Omental fat pad (tissue), 4 donors: ENCODE data around the gene POLR3B. TPM values are rescaled to one million over a fixed set of nuclear protein-coding genes. Genes with fewer than 3 reads are reported as not detected.

Source experiments
- ATAC-seq: fragments of 150-250 bp; one replicate; pipeline ENCODE4 v1.9.1; 2016; ENCODE audit warnings: mild to moderate bottlenecking, moderate library complexity; ENCODE audit not compliant: low FRiP score
- DNase-seq: peaks from one replicate; pipeline ENCODE4 v3.0.0-alpha.2; 2019; ENCODE audit warnings: low spot score
- total RNA-seq, 4 donors: library from RNA; depleted of rRNA; stranded (reverse); fragments of >200 nt; gene quantifications; one replicate each; pipeline ENCODE4 v1.1.0, GENCODE V29; 2016
- TF ChIP-seq, protein P1 (sequence below), 3 donors: fragments of 450-650 bp; IDR thresholded peaks; one replicate each; pipeline ENCODE4 v1.5.1; 2016 to 2017; ENCODE audit warnings: antibody characterized with exemption in 3 of 3, mild to moderate bottlenecking in 3 of 3, moderate library complexity in 2 of 3

The POLR3B gene
- total RNA-seq, 4 donors from 2014 or later, result 7.1 to 10.9 (median 8.4) TPM

DNA sequence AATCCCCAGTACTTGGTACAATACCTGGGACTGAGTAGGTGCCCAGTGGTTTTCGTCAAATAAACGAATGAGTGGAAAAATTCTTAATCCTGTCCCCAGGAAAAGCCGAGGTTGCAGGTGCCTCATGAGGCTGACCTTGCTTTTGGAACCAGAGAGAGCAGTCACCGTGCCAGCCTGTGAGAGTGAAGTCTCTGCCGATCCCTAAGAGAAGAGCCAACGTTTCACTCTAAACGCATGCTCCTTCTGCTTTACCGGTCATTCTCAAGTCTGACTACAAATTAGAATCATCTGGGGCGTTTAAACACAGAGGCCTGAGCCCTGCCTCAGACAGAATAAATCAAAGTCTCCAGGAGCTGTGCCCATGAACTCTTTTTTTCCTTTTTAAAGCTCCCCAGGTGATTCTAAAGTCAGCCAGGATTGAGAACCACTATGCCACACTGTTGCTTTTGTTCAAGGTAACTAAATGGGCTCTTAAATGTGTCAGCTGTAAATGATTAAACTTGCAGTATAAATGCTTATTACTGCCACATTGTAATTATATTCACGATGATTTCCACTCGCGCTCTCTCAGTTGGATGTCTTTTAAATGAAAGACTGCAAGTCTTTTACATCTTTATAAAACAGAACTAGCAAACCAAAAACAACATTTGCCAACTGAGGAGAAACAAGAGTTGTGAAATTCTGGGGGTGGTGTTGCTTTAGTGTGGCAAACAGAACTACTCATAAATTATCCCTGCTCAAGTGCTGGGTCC, 28.1 kb upstream of the POLR3B start:
- DNase-seq (no peak), ATAC-seq (peak; percentile 60)
- TF ChIP-seq, protein P1, sequence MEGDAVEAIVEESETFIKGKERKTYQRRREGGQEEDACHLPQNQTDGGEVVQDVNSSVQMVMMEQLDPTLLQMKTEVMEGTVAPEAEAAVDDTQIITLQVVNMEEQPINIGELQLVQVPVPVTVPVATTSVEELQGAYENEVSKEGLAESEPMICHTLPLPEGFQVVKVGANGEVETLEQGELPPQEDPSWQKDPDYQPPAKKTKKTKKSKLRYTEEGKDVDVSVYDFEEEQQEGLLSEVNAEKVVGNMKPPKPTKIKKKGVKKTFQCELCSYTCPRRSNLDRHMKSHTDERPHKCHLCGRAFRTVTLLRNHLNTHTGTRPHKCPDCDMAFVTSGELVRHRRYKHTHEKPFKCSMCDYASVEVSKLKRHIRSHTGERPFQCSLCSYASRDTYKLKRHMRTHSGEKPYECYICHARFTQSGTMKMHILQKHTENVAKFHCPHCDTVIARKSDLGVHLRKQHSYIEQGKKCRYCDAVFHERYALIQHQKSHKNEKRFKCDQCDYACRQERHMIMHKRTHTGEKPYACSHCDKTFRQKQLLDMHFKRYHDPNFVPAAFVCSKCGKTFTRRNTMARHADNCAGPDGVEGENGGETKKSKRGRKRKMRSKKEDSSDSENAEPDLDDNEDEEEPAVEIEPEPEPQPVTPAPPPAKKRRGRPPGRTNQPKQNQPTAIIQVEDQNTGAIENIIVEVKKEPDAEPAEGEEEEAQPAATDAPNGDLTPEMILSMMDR (IDR thresholded peaks at IDR 0.05), result no peak

DNA sequence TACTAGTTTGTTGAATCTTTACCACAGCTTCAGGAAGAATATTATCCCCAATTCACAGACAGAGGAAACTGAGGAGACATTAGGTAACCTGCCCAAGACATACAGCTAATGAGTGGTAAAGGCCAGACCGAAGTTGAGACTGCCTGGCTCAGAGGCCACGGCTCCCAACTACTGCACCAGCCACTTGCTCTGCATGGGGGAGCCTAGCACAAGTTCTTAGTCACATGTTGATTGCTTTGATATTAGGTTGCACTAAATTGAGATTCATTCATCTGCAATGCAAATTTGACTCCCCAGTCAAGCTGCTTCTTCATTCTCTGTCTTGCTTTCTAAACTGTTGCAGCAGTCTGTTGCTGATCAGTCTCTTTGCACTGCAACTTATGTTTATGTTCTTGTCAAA, 25.9 kb upstream of the POLR3B start:
- DNase-seq, result no peak
- TF ChIP-seq, protein P1 (IDR thresholded peaks at IDR 0.05), result no peak
- ATAC-seq, result no peak

DNA sequence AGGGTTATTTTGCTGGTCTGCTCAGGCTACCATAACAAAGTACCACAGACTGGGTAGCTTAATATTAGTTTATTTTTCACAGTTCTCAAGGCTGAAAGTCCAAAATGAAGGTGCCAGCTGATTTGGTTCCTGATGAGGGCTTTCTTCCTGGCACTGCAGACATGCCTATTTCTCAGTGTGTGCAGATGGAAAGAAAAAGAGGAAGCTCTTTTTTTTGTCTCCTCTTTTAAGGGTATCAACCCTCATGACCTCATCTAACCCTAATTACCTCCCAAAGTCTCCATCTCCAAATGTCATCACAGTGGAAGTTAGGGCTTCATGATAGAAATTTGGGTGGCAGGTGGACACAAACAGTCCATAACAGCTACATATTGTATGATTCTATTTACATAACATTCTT, 25.0 kb upstream of the POLR3B start:
- TF ChIP-seq, protein P1 (IDR thresholded peaks at IDR 0.05), result no peak
- ATAC-seq (no peak), DNase-seq (no peak)

DNA sequence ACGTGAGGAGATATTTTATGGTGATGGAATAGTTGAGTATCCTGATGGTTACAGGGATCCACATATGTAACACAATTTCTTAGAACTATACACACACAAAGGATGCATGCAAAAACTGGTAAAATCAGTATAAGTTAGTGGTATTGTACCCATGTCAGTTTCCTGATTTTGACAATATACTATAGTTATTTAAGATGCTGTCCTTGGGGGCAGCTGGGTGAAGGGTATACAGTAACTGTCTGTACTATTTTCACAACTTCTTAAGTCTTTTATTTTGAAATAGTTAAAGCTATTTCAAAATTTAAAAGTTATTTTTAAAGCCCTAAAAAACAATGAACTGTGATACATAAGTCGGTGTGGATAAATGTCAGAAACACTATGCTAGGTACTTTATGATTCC, 24.5 kb upstream of the POLR3B start:
- TF ChIP-seq, protein P1 (IDR thresholded peaks at IDR 0.05), result no peak
- DNase-seq (no peak), ATAC-seq (no peak)

DNA sequence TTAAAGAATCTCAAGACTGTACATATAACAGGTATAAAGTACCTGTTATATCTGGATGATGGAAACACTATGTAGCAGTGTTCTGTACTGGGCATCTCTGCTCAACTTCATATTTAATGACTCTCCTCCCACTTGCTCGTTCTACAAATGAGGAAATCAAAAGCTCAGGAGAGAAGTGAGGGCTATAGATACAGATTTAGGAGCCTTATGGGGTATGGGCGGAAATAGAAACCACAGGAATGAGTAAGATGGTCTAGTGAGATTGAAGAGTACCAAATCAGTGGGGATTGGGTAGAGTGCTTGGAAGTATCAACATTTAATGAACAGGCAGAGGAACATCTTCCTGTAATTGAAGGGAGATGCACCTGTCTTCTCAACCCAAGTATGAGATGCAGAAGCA, 23.8 kb upstream of the POLR3B start:
- ATAC-seq, result no peak
- TF ChIP-seq, protein P1 (IDR thresholded peaks at IDR 0.05), result no peak
- DNase-seq, result no peak

DNA sequence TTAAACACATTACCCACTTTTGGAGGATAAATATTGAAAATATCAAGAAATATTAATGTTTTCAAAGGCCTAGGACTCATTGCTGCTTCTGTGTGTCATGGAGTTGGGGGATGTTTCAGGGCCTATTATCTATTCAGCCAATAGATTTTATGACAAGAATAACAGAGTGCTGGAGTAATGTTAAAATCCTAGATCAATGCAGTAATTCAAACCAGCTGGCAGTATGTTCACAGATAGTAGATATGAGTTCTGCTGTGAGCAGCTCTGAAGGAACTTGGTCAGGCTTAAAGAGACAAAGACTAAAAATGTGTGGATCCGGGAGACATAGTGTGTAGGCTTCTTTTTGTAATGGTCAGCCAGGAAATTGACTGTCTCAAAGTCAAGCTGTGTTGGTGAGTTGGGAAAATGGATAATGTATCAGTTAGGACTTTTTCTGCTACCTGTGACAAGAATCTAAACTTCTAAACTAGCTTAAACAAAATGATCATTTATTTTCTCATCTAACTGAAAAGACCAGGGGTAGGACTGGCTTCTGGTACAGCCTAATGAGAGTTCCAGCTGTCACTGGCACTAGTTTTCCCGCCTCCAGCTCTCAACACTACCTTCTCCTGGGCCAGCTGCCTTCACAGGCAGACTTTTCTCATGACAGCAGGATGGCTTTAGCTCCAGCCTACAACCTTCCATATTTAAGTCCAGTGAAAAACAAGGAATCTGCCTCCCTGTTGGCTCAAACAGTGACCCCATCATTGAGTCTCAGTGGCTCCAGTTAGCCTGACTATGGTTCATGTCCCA, 16.3 kb upstream of the POLR3B start:
- DNase-seq (no peak), ATAC-seq (no peak)
- TF ChIP-seq, protein P1 (IDR thresholded peaks at IDR 0.05), result no peak
